ENCODE results near the gene SNRPD1.

DNA sequence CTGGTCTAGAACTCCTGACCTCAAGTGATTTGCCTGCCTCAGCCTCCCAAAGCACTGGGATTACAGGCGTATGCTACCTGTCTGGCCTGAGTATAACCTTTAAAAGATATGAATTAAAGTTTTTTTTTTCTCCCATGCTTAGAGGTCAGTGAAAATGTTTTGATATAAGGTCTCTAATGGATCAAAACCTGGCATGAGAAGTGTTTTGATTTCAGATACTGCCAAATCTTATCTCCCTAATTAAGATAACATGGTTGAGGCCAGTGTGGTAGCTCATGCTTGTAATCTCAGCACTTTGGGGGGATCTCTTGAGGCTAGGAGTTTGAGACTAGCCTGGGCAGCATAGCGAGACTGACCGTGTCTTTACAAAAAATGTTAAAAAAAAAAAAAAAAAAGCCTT, 41.2 kb downstream of the SNRPD1 start:
- TF ChIP-seq POLR2A (IDR thresholded peaks at IDR 0.05; ENCODE audit: low read length) = no peak
- TF ChIP-seq GATA1 (IDR thresholded peaks at IDR 0.05; ENCODE audit: low read depth, low read length) = no peak
